Skin epidermis (tissue), 12 donors: ENCODE data around the gene TTLL11.
"Not testable (repeated sequence)": the region's sequence is repeated elsewhere in the genome, so short reads cannot be mapped to it uniquely, and the experiment has no call there.

Source experiments
- H3K27ac ChIP-seq, 21 experiments: fragments of 200-600 bp; sonication (generic) in 11 of 21; one replicate each; pipeline ENCODE4 v1.5.0; 2020; ENCODE audit warnings: mild to moderate bottlenecking in 3 of 21, inconsistent platforms in 2 of 21, moderate library complexity in 2 of 21
- H3K4me3 ChIP-seq, 7 experiments: fragments of 200-600 bp; sonication (generic) in 2 of 7; one replicate each; pipeline ENCODE4 v1.5.0; 2020; ENCODE audit warnings: inconsistent platforms in 2 of 7, mild to moderate bottlenecking in 2 of 7, moderate library complexity in 1 of 7

Gene TTLL11

GRCh38 chr9:122087406-122088200 is 5.5 kb downstream of the TTLL11 start:
- no peak overlapping the region for H3K4me3 ChIP-seq
- H3K27ac ChIP-seq, result no peak overlapping the region

GRCh38 chr9:122086873-122087272 is 6.2 kb downstream of the TTLL11 start:
- no peak overlapping the region for H3K27ac ChIP-seq

GRCh38 chr9:122085260-122085659 is 7.8 kb downstream of the TTLL11 start:
- H3K4me3 ChIP-seq, result no peak overlapping the region
- H3K27ac ChIP-seq, result no peak overlapping the region

More at GRCh38 chr9:122086873-122087272, 6.2 kb downstream of the TTLL11 start:
- no peak overlapping the region for H3K4me3 ChIP-seq

- Histone ChIP-seq H3K4me3 (no peak overlapping the region), H3K27ac (peak overlapping the region in 1 of 21 experiments; percentile 42)
These were observed 9.0 kb downstream of the TTLL11 start for GRCh38 chr9:122084026-122084675.

GRCh38 chr9:122080986-122081385 is 12.1 kb downstream of the TTLL11 start:
- H3K27ac ChIP-seq, result no peak overlapping the region
- H3K4me3 ChIP-seq, result no peak overlapping the region

- H3K4me3 ChIP-seq, result no peak overlapping the region
- H3K27ac ChIP-seq, result no peak overlapping the region
These were observed 14.6 kb downstream of the TTLL11 start for GRCh38 chr9:122078557-122078956.

- no peak overlapping the region for H3K27ac ChIP-seq
- H3K4me3 ChIP-seq, result no peak overlapping the region
These were observed 16.3 kb downstream of the TTLL11 start for GRCh38 chr9:122076773-122077172.

- H3K4me3 ChIP-seq, result no peak overlapping the region
- H3K27ac ChIP-seq, result peak overlapping the region in 1 of 21 experiments; percentile 10
These were observed 17.0 kb downstream of the TTLL11 start for GRCh38 chr9:122076117-122076516.

GRCh38 chr9:122075135-122076030 is 17.7 kb downstream of the TTLL11 start:
- Histone ChIP-seq H3K27ac (no peak overlapping the region), H3K4me3 (no peak overlapping the region)

- Histone ChIP-seq H3K27ac (no peak overlapping the region), H3K4me3 (no peak overlapping the region)
These were observed 21.4 kb downstream of the TTLL11 start for GRCh38 chr9:122071715-122072114.

GRCh38 chr9:122070728-122071515 is 22.2 kb downstream of the TTLL11 start:
- Histone ChIP-seq H3K27ac (no peak overlapping the region), H3K4me3 (no peak overlapping the region)

- H3K4me3 ChIP-seq, H3K27ac ChIP-seq: not testable (repeated sequence)
These were observed 26.4 kb downstream of the TTLL11 start for GRCh38 chr9:122066680-122067079.

GRCh38 chr9:122065923-122066629 is 27.0 kb downstream of the TTLL11 start:
- no peak overlapping the region for H3K27ac ChIP-seq

GRCh38 chr9:122060481-122060880 is 32.6 kb downstream of the TTLL11 start:
- H3K4me3 ChIP-seq, result no peak overlapping the region
- H3K27ac ChIP-seq, result no peak overlapping the region

More at GRCh38 chr9:122065923-122066629, 27.0 kb downstream of the TTLL11 start:
- no peak overlapping the region for H3K4me3 ChIP-seq

GRCh38 chr9:122059955-122060324 is 33.2 kb downstream of the TTLL11 start:
- no peak overlapping the region for H3K27ac ChIP-seq
- no peak overlapping the region for H3K4me3 ChIP-seq

- no peak overlapping the region for H3K4me3 ChIP-seq
- H3K27ac ChIP-seq, result no peak overlapping the region
These were observed 33.7 kb downstream of the TTLL11 start for GRCh38 chr9:122059214-122059954.

- H3K4me3 ChIP-seq, result no peak overlapping the region
- H3K27ac ChIP-seq, result no peak overlapping the region
These were observed 34.4 kb downstream of the TTLL11 start for GRCh38 chr9:122058709-122059108.

GRCh38 chr9:122058051-122058450 is 35.1 kb downstream of the TTLL11 start:
- Histone ChIP-seq H3K4me3 (no peak overlapping the region), H3K27ac (no peak overlapping the region)
